Measurements from ENCODE around the gene PLD5.
"Not testable (repeated sequence)": the region's sequence is repeated elsewhere in the genome, so short reads cannot be mapped to it uniquely, and the experiment has no call there.

PLD5 gene

DNA sequence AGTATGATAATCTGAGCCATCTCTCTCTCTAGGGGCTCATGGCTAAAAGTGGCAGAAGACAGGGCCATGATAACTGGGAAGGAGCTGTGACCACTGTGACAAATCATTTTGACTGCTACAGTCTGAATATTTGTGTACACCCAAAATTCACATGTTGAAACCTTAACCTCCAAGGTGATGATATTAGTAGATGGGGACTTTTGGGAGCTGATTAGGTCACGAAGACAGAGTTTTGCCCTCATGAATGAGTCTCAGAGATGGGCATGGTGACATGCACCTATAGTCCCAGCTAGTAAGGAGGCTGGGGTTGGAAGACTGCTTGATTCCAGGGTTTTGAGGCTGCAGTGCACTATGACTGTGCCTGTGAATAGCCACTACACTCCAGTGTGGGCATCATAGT, 174.9 kb downstream of the PLD5 start:
- Histone ChIP-seq H4K20me1 (ENCODE audit: insufficient read depth, low read length) (no peaks in the 10 kb centered on the region), H3K79me2 (ENCODE audit: insufficient read depth, low read length) (no peaks in the 10 kb centered on the region), H3K4me3 (ENCODE audit: low read depth, low read length, poor library complexity, severe bottlenecking) (no peak overlapping the region), H3K36me3 (ENCODE audit: insufficient read depth, low read length) (no peaks in the 10 kb centered on the region), H2AFZ (ENCODE audit: low read length) (no peak overlapping the region), H3F3A (ENCODE audit: insufficient read depth, low read length) (no peaks in the 10 kb centered on the region), H3K27ac (ENCODE audit: low read depth, low read length, poor library complexity, severe bottlenecking) (no peak overlapping the region), H3K27me3 (ENCODE audit: insufficient read depth, low read length) (no peaks in the 10 kb centered on the region), H3K4me1 (ENCODE audit: insufficient read depth, low read length, severe bottlenecking) (no peaks in the 10 kb centered on the region), H3K4me2 (ENCODE audit: low read length) (no peak overlapping the region), H3K9me3 (ENCODE audit: low read length) (no peaks in the 10 kb centered on the region), H3K9me2 (ENCODE audit: low read depth, low read length) (no peaks in the 10 kb centered on the region), H3K9ac (ENCODE audit: low read length) (no peak overlapping the region)
- TF ChIP-seq CTCF (IDR thresholded peaks at IDR 0.05; ENCODE audit: low read length): no peak
- no peak for TF ChIP-seq EZH2 (IDR thresholded peaks at IDR 0.05; ENCODE audit: borderline replicate concordance, low read length)

DNA sequence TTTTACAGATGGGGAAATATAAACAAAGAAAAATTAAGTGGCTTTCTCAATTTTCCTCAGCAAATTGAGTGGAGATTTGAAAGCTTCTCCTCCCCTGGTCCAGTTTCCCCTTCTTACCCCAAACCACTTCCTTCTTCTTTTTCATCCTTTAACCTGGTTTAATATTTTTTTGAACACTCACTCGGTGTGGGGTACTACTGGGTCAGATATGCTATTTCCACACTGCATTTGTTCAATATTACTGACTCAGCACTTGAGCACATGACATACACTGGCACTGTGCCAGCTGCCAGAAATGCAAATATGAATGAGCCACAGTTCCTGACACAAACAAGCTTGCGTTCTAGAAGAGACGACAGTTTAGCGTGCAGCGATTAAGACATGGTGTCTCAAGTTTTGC, 193.6 kb downstream of the PLD5 start:
- H3K27me3 ChIP-seq (ENCODE audit: insufficient read depth, low read length); H3K9ac ChIP-seq (ENCODE audit: low read length); H3K9me3 ChIP-seq (ENCODE audit: low read length); H3K9me2 ChIP-seq (ENCODE audit: low read depth, low read length); H3K79me2 ChIP-seq (ENCODE audit: insufficient read depth, low read length); H2AFZ ChIP-seq (ENCODE audit: low read length); H3F3A ChIP-seq (ENCODE audit: insufficient read depth, low read length); H3K4me3 ChIP-seq (ENCODE audit: low read depth, low read length, poor library complexity, severe bottlenecking); H4K20me1 ChIP-seq (ENCODE audit: insufficient read depth, low read length); H3K4me1 ChIP-seq (ENCODE audit: insufficient read depth, low read length, severe bottlenecking); H3K36me3 ChIP-seq (ENCODE audit: insufficient read depth, low read length); H3K4me2 ChIP-seq (ENCODE audit: low read length); H3K27ac ChIP-seq (ENCODE audit: low read depth, low read length, poor library complexity, severe bottlenecking): not testable (repeated sequence)

GRCh38 chr1:242327381-242327780, 197.1 kb downstream of the PLD5 start:
- H3K4me2 ChIP-seq (ENCODE audit: low read length); H3K4me3 ChIP-seq (ENCODE audit: low read depth, low read length, poor library complexity, severe bottlenecking); H3K27ac ChIP-seq (ENCODE audit: low read depth, low read length, poor library complexity, severe bottlenecking); H2AFZ ChIP-seq (ENCODE audit: low read length); H3K4me1 ChIP-seq (ENCODE audit: insufficient read depth, low read length, severe bottlenecking); H3K9me2 ChIP-seq (ENCODE audit: low read depth, low read length); H3K79me2 ChIP-seq (ENCODE audit: insufficient read depth, low read length); H3K9ac ChIP-seq (ENCODE audit: low read length); H3K27me3 ChIP-seq (ENCODE audit: insufficient read depth, low read length); H3F3A ChIP-seq (ENCODE audit: insufficient read depth, low read length); H3K9me3 ChIP-seq (ENCODE audit: low read length); H3K36me3 ChIP-seq (ENCODE audit: insufficient read depth, low read length); H4K20me1 ChIP-seq (ENCODE audit: insufficient read depth, low read length): not testable (repeated sequence)

DNA sequence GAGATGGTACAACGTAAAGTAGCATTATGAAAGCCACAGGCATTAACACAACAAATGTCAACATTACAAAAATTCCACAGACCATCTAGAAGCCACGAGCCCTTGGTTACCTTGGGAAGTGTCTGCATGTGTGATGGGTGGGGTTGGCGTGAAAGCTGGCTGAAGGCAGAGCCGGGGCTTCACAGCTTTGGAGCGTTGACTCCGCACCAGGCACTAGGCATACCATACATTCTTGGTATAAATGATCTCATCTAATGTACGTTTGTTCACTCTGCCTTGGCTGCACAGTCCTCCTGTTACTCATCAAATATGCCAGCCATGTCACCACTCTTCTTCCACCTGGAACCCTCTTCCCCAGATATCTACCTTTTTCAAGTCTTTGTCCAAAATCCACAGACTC, 202.5 kb downstream of the PLD5 start:
- H3K9me2 ChIP-seq (ENCODE audit: low read depth, low read length); H3K79me2 ChIP-seq (ENCODE audit: insufficient read depth, low read length); H3K4me1 ChIP-seq (ENCODE audit: insufficient read depth, low read length, severe bottlenecking); H3K36me3 ChIP-seq (ENCODE audit: insufficient read depth, low read length); H2AFZ ChIP-seq (ENCODE audit: low read length); H4K20me1 ChIP-seq (ENCODE audit: insufficient read depth, low read length); H3K4me3 ChIP-seq (ENCODE audit: low read depth, low read length, poor library complexity, severe bottlenecking); H3K9ac ChIP-seq (ENCODE audit: low read length); H3F3A ChIP-seq (ENCODE audit: insufficient read depth, low read length); H3K9me3 ChIP-seq (ENCODE audit: low read length); H3K27ac ChIP-seq (ENCODE audit: low read depth, low read length, poor library complexity, severe bottlenecking); H3K27me3 ChIP-seq (ENCODE audit: insufficient read depth, low read length); H3K4me2 ChIP-seq (ENCODE audit: low read length): not testable (repeated sequence)

- H2AFZ ChIP-seq (ENCODE audit: low read length): no peak overlapping the region
- no peaks in the 10 kb centered on the region for H3F3A ChIP-seq (ENCODE audit: insufficient read depth, low read length)
- H3K36me3 ChIP-seq (ENCODE audit: insufficient read depth, low read length): no peaks in the 10 kb centered on the region
- H3K27me3 ChIP-seq (ENCODE audit: insufficient read depth, low read length): no peaks in the 10 kb centered on the region
- H4K20me1 ChIP-seq (ENCODE audit: insufficient read depth, low read length): no peaks in the 10 kb centered on the region
- H3K9ac ChIP-seq (ENCODE audit: low read length): no peak overlapping the region
- H3K9me2 ChIP-seq (ENCODE audit: low read depth, low read length): no peaks in the 10 kb centered on the region
- TF ChIP-seq EZH2 (IDR thresholded peaks at IDR 0.05; ENCODE audit: borderline replicate concordance, low read length): no peak
- no peak for TF ChIP-seq CTCF (IDR thresholded peaks at IDR 0.05; ENCODE audit: low read length)
- H3K9me3 ChIP-seq (ENCODE audit: low read length): no peaks in the 10 kb centered on the region
- no peaks in the 10 kb centered on the region for H3K4me1 ChIP-seq (ENCODE audit: insufficient read depth, low read length, severe bottlenecking)
- no peak overlapping the region for H3K4me2 ChIP-seq (ENCODE audit: low read length)
- H3K27ac ChIP-seq (ENCODE audit: low read depth, low read length, poor library complexity, severe bottlenecking): no peak overlapping the region
- no peak overlapping the region for H3K4me3 ChIP-seq (ENCODE audit: low read depth, low read length, poor library complexity, severe bottlenecking)
- H3K79me2 ChIP-seq (ENCODE audit: insufficient read depth, low read length): no peaks in the 10 kb centered on the region
These were observed 206.4 kb downstream of the PLD5 start for GRCh38 chr1:242318140-242318539.

DNA sequence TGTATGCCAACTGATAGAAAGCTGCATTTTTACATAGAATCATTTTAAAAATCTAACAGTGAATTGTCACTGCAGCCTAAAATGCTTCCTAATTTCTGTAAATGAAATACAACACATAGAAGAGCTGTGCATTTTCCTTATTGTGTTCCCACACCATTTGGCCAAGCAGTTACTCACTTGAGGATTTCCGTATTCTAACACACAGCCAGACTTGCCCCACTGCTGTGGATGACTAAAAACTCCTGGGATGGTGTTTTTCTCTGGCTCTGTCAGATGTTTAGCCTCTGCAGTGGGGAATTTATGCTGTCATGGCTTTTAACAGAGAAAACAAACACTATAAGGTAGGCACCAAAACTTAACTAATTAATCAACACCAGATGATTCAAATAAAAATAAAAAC, 209.6 kb downstream of the PLD5 start:
- not testable (repeated sequence) for H3K4me3 ChIP-seq (ENCODE audit: low read depth, low read length, poor library complexity, severe bottlenecking); H3K4me1 ChIP-seq (ENCODE audit: insufficient read depth, low read length, severe bottlenecking); H3K9me2 ChIP-seq (ENCODE audit: low read depth, low read length); H3K27ac ChIP-seq (ENCODE audit: low read depth, low read length, poor library complexity, severe bottlenecking); H3K9ac ChIP-seq (ENCODE audit: low read length); H3K36me3 ChIP-seq (ENCODE audit: insufficient read depth, low read length); H3K9me3 ChIP-seq (ENCODE audit: low read length); H2AFZ ChIP-seq (ENCODE audit: low read length); H4K20me1 ChIP-seq (ENCODE audit: insufficient read depth, low read length); H3F3A ChIP-seq (ENCODE audit: insufficient read depth, low read length); H3K79me2 ChIP-seq (ENCODE audit: insufficient read depth, low read length); H3K27me3 ChIP-seq (ENCODE audit: insufficient read depth, low read length); H3K4me2 ChIP-seq (ENCODE audit: low read length)

Measured in OCI-LY1 (cell line).